Measurements from ENCODE around the gene SERAC1.

SERAC1 gene

DNA sequence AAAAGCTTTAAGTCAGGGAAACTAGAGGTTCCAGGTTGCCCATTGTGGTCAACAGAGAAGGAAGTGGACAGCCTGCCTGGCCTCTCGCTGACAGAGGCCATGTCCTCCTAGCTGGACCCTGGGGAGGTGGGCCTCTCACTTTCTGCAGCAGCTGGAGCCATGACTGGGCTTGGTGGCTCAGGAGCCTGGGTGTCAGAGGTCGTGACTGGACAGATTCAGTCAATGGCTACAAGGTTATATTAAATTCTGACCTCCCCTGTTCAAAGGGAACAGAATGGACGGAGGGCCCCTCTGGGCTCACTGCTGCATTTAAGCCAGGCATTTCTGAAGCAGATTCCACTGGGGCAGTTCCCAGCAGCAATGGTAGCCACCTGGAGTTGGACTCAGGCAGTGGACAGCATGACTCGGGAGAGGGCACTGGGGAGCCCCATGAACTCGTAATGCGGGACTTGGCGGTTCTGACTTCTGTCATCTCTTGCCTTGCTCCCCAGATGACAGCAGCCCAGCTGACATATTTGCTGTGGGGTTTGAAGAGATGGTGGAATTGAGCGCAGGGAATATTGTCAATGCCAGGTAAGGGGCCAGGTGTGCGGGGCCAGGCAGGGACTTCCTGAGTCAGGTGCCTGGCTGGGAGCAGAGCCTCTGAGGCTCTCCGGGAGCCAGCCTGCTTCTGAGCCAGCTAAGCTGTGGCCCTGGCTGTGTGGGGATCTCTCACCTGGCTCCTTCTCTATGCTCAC lies 99.7 kb downstream of the SERAC1 start:
- Histone ChIP-seq H3K4me3 (ENCODE audit: low read length) (no peak overlapping the region), H4K5ac (ENCODE audit: low read length) (no peak overlapping the region), H2AK5ac (ENCODE audit: low read length) (no peak overlapping the region), H2BK120ac (ENCODE audit: low read depth, low read length) (no peak overlapping the region), H3K27ac (ENCODE audit: low read depth, low read length) (no peak overlapping the region), H3K9ac (ENCODE audit: low read length) (no peak overlapping the region), H2BK5ac (ENCODE audit: low read length) (no peak overlapping the region), H3K56ac (ENCODE audit: low read length) (no peak overlapping the region), H3K18ac (ENCODE audit: low read length) (no peak overlapping the region), H4K8ac (ENCODE audit: low read depth, low read length) (no peak overlapping the region), H3K36me3 (ENCODE audit: control insufficient read depth, insufficient read depth, low read length) (peaks cover 2% of the 10 kb centered on the region), H3K79me1 (ENCODE audit: low read length) (no peaks in the 10 kb centered on the region), H3K4ac (ENCODE audit: low read depth, low read length) (no peak overlapping the region), H3K4me2 (ENCODE audit: low read length) (no peak overlapping the region), H2BK15ac (replicated peaks; ENCODE audit: low read depth) (no peak overlapping the region), H3K27me3 (ENCODE audit: insufficient read depth, low read length, poor library complexity) (no peaks in the 10 kb centered on the region), H3K23ac (ENCODE audit: low read length) (no peak overlapping the region), H3K79me2 (ENCODE audit: control insufficient read depth, insufficient read depth, low read length) (no peaks in the 10 kb centered on the region), H3K4me1 (ENCODE audit: control insufficient read depth, low read depth, low read length) (no peaks in the 10 kb centered on the region)
- WGBS (ENCODE audit: extremely low coverage, insufficient coverage, low lambda C conversion rate), result no CpG with 5 or more reads among the region's 10 CpGs
- no peak for DNase-seq

DNA sequence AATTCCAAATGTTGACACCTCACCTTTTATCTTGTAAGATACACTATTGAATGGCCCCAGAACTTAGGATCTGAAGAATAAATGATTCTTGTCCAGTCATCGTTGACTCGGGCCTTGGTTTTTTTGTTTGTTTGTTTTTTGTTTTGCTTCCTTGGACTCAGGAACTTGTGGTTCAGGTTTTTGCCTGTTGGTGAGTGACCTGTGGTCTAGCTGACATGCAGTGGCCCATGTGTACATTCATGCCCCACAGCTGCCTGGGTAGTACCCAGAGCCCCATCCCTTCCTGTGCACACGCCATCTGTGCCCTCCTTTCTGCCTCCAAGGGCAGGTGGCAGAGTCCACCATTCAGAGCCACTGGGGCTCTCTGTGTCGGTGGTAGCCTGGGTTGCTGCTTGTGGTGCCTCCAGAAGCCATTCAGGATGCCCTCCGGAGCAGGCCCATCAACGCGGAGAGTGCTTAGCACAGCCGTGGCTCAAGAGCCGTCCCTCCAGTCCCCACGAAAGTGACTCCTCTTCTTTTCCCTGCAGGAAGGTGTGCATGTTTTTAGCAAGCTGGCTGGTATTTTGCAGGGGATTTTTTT lies 100.5 kb downstream of the SERAC1 start:
- Histone ChIP-seq H3K79me2 (ENCODE audit: control insufficient read depth, insufficient read depth, low read length) (no peaks in the 10 kb centered on the region), H3K4me2 (ENCODE audit: low read length) (no peak overlapping the region), H2BK15ac (replicated peaks; ENCODE audit: low read depth) (no peak overlapping the region), H2AK5ac (ENCODE audit: low read length) (no peak overlapping the region), H3K4me3 (ENCODE audit: low read length) (no peak overlapping the region), H3K56ac (ENCODE audit: low read length) (no peak overlapping the region), H3K4me1 (ENCODE audit: control insufficient read depth, low read depth, low read length) (no peaks in the 10 kb centered on the region), H3K79me1 (ENCODE audit: low read length) (no peaks in the 10 kb centered on the region), H4K8ac (ENCODE audit: low read depth, low read length) (no peak overlapping the region), H2BK5ac (ENCODE audit: low read length) (no peak overlapping the region), H3K4ac (ENCODE audit: low read depth, low read length) (no peak overlapping the region), H4K5ac (ENCODE audit: low read length) (no peak overlapping the region), H3K27ac (ENCODE audit: low read depth, low read length) (no peak overlapping the region), H3K27me3 (ENCODE audit: insufficient read depth, low read length, poor library complexity) (no peaks in the 10 kb centered on the region), H3K18ac (ENCODE audit: low read length) (no peak overlapping the region), H3K9ac (ENCODE audit: low read length) (no peak overlapping the region), H3K36me3 (ENCODE audit: control insufficient read depth, insufficient read depth, low read length) (peaks cover 2% of the 10 kb centered on the region), H2BK120ac (ENCODE audit: low read depth, low read length) (no peak overlapping the region), H3K23ac (ENCODE audit: low read length) (no peak overlapping the region)
- no peak for DNase-seq
- no CpG with 5 or more reads among the region's 10 CpGs for WGBS (ENCODE audit: extremely low coverage, insufficient coverage, low lambda C conversion rate)

GRCh38 chr6:158066136-158066781 lies 101.8 kb downstream of the SERAC1 start:
- no peaks in the 10 kb centered on the region for H3K27me3 ChIP-seq (ENCODE audit: insufficient read depth, low read length, poor library complexity)
- DNase-seq, result no peak
- H3K79me2 ChIP-seq (ENCODE audit: control insufficient read depth, insufficient read depth, low read length), result no peaks in the 10 kb centered on the region
- no peak overlapping the region for H2BK5ac ChIP-seq (ENCODE audit: low read length)
- no peak overlapping the region for H2BK120ac ChIP-seq (ENCODE audit: low read depth, low read length)
- no peaks in the 10 kb centered on the region for H3K4me1 ChIP-seq (ENCODE audit: control insufficient read depth, low read depth, low read length)
- H4K8ac ChIP-seq (ENCODE audit: low read depth, low read length), result no peak overlapping the region
- no peak overlapping the region for H3K4me3 ChIP-seq (ENCODE audit: low read length)
- H3K36me3 ChIP-seq (ENCODE audit: control insufficient read depth, insufficient read depth, low read length), result peaks cover 2% of the 10 kb centered on the region
- H3K9ac ChIP-seq (ENCODE audit: low read length), result no peak overlapping the region
- H3K18ac ChIP-seq (ENCODE audit: low read length), result no peak overlapping the region
- H2AK5ac ChIP-seq (ENCODE audit: low read length), result no peak overlapping the region
- no peak overlapping the region for H3K27ac ChIP-seq (ENCODE audit: low read depth, low read length)
- no CpG with 5 or more reads among the region's 23 CpGs for WGBS (ENCODE audit: extremely low coverage, insufficient coverage, low lambda C conversion rate)
- no peak overlapping the region for H3K4ac ChIP-seq (ENCODE audit: low read depth, low read length)
- no peak overlapping the region for H3K56ac ChIP-seq (ENCODE audit: low read length)
- no peak overlapping the region for H3K4me2 ChIP-seq (ENCODE audit: low read length)
- H4K5ac ChIP-seq (ENCODE audit: low read length), result no peak overlapping the region
- no peaks in the 10 kb centered on the region for H3K79me1 ChIP-seq (ENCODE audit: low read length)
- no peak overlapping the region for H3K23ac ChIP-seq (ENCODE audit: low read length)
- no peak overlapping the region for H2BK15ac ChIP-seq (replicated peaks; ENCODE audit: low read depth)

DNA sequence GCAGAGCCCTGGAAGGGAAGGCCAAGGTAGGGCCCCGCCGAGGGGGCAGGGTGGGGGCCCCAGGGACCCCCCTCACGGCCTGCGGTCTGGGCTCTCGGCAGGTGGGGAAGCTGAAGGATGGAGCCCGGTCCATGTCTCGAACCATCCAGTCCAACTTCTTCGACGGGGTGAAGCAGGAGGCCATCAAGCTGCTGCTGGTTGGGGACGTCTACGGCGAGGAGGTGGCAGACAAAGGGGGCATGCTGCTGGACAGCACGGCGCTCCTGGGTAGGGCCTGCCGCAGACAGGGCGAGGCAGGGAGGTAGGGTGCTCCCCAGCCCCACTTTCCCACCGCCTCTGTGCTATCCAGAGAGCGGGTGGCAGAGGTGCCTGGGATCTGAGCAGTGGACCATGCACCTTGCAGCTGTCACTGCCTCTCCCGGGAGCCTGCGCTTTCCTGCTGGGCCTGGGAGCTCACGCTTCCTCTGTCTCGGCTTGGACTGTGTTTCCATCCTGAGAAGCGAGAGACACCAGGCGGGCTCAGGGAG lies 103.3 kb downstream of the SERAC1 start:
- Histone ChIP-seq H2BK5ac (ENCODE audit: low read length) (no peak overlapping the region), H3K4me1 (ENCODE audit: control insufficient read depth, low read depth, low read length) (no peaks in the 10 kb centered on the region), H3K4ac (ENCODE audit: low read depth, low read length) (no peak overlapping the region), H3K9ac (ENCODE audit: low read length) (no peak overlapping the region), H3K18ac (ENCODE audit: low read length) (no peak overlapping the region), H3K4me3 (ENCODE audit: low read length) (no peak overlapping the region), H3K36me3 (ENCODE audit: control insufficient read depth, insufficient read depth, low read length) (peaks cover 2% of the 10 kb centered on the region), H3K79me1 (ENCODE audit: low read length) (no peaks in the 10 kb centered on the region), H3K27me3 (ENCODE audit: insufficient read depth, low read length, poor library complexity) (no peaks in the 10 kb centered on the region), H4K5ac (ENCODE audit: low read length) (no peak overlapping the region), H3K27ac (ENCODE audit: low read depth, low read length) (no peak overlapping the region), H2BK15ac (replicated peaks; ENCODE audit: low read depth) (no peak overlapping the region), H3K4me2 (ENCODE audit: low read length) (no peak overlapping the region), H2BK120ac (ENCODE audit: low read depth, low read length) (no peak overlapping the region), H4K8ac (ENCODE audit: low read depth, low read length) (no peak overlapping the region), H3K79me2 (ENCODE audit: control insufficient read depth, insufficient read depth, low read length) (no peaks in the 10 kb centered on the region), H3K23ac (ENCODE audit: low read length) (no peak overlapping the region), H3K56ac (ENCODE audit: low read length) (no peak overlapping the region), H2AK5ac (ENCODE audit: low read length) (no peak overlapping the region)
- DNase-seq, result no peak
- WGBS (ENCODE audit: extremely low coverage, insufficient coverage, low lambda C conversion rate), result no CpG with 5 or more reads among the region's 24 CpGs

DNA sequence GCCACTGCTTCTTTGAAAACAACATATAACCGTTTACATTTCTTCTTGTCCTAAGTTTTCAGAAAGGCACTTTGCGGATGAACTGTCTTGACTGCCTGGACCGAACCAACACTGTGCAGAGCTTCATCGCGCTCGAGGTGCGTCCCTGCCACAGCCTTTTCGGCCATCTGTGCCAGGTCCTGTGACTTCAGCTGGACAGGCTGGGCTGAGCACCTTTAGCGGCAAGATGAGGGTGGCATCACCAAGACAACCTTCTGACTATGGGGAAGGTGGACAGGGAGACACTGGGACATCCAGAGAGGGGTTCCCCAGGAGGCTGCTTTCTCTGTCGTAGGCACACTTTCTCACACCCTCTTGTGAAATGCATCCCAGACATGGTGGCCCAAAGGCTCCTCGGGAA lies 104.3 kb downstream of the SERAC1 start:
- Histone ChIP-seq H2BK15ac (replicated peaks; ENCODE audit: low read depth) (no peak overlapping the region), H3K79me1 (ENCODE audit: low read length) (no peaks in the 10 kb centered on the region), H4K8ac (ENCODE audit: low read depth, low read length) (no peak overlapping the region), H3K36me3 (ENCODE audit: control insufficient read depth, insufficient read depth, low read length) (no peaks in the 10 kb centered on the region), H4K5ac (ENCODE audit: low read length) (no peak overlapping the region), H3K4me1 (ENCODE audit: control insufficient read depth, low read depth, low read length) (no peaks in the 10 kb centered on the region), H2BK120ac (ENCODE audit: low read depth, low read length) (no peak overlapping the region), H3K27ac (ENCODE audit: low read depth, low read length) (no peak overlapping the region), H2AK5ac (ENCODE audit: low read length) (no peak overlapping the region), H3K4me3 (ENCODE audit: low read length) (no peak overlapping the region), H3K9ac (ENCODE audit: low read length) (no peak overlapping the region), H3K4ac (ENCODE audit: low read depth, low read length) (no peak overlapping the region), H3K23ac (ENCODE audit: low read length) (no peak overlapping the region), H3K27me3 (ENCODE audit: insufficient read depth, low read length, poor library complexity) (no peaks in the 10 kb centered on the region), H3K18ac (ENCODE audit: low read length) (no peak overlapping the region), H3K56ac (ENCODE audit: low read length) (no peak overlapping the region), H3K4me2 (ENCODE audit: low read length) (no peak overlapping the region), H2BK5ac (ENCODE audit: low read length) (no peak overlapping the region), H3K79me2 (ENCODE audit: control insufficient read depth, insufficient read depth, low read length) (no peaks in the 10 kb centered on the region)
- DNase-seq, result no peak
- WGBS (ENCODE audit: extremely low coverage, insufficient coverage, low lambda C conversion rate), result no CpG with 5 or more reads among the region's 11 CpGs

Measured in mesendoderm (in vitro differentiated cells).